Measurements from ENCODE around the gene SCAP. TPM values are rescaled to one million over a fixed set of nuclear protein-coding genes. Genes with fewer than 3 reads are reported as not detected.

The SCAP gene
- total and polyA plus RNA-seq, 2 experiments from 2014 or later = 83.2 to 94.8 TPM

GRCh38 chr3:47444103-47444502 is 31.6 kb downstream of the SCAP start:
- WGBS (ENCODE audit: low lambda C conversion rate, missing lambda C conversion rate) = 81% methylated on average over 5 of the region's 5 CpGs
- H3K4me1 ChIP-seq (ENCODE audit: insufficient read depth) = peaks cover 28% of the 10 kb centered on the region
- TF ChIP-seq EZH2 (IDR thresholded peaks at IDR 0.05; ENCODE audit: borderline replicate concordance) (no peak), CTCF (IDR thresholded peaks at IDR 0.05; ENCODE audit: poor library complexity) (no peak), EZH2phosphoT487 (IDR thresholded peaks at IDR 0.05; ENCODE audit: low read depth, severe bottlenecking, unreplicated experiment) (no peak)
- no peaks in the 10 kb centered on the region for H3K36me3 ChIP-seq (replicated peaks; ENCODE audit: insufficient read depth, low read depth)
- H4K20me1 ChIP-seq (ENCODE audit: insufficient read depth, poor library complexity, severe bottlenecking) = no peaks in the 10 kb centered on the region
- peak overlapping the region; percentile 97 for H3K27ac ChIP-seq
- no peak for DNase-seq (ENCODE audit: low spot score)
- H3K9me2 ChIP-seq (replicated peaks; ENCODE audit: insufficient read depth) = no peaks in the 10 kb centered on the region
- H3K79me2 ChIP-seq = peaks cover 69% of the 10 kb centered on the region
- no peaks in the 10 kb centered on the region for H3K9me3 ChIP-seq (ENCODE audit: low read depth)
- H3K4me3 ChIP-seq = no peak overlapping the region
- no peak overlapping the region for H2AFZ ChIP-seq
- peak overlapping the region; percentile 65 for H3K4me2 ChIP-seq
- no peaks in the 10 kb centered on the region for H3K27me3 ChIP-seq

GRCh38 chr3:47443611-47443995 is 32.1 kb downstream of the SCAP start:
- Histone ChIP-seq H4K20me1 (ENCODE audit: insufficient read depth, poor library complexity, severe bottlenecking) (no peaks in the 10 kb centered on the region), H3K36me3 (replicated peaks; ENCODE audit: insufficient read depth, low read depth) (no peaks in the 10 kb centered on the region), H3K4me2 (peak overlapping the region; percentile 65), H3K27ac (peak overlapping the region; percentile 97), H3K27me3 (no peaks in the 10 kb centered on the region), H3K9me2 (replicated peaks; ENCODE audit: insufficient read depth) (no peaks in the 10 kb centered on the region), H3K4me3 (no peak overlapping the region), H3K9me3 (ENCODE audit: low read depth) (no peaks in the 10 kb centered on the region), H3K79me2 (peaks cover 71% of the 10 kb centered on the region), H3K4me1 (ENCODE audit: insufficient read depth) (peaks cover 28% of the 10 kb centered on the region), H2AFZ (no peak overlapping the region)
- no peak for TF ChIP-seq CTCF (IDR thresholded peaks at IDR 0.05; ENCODE audit: poor library complexity)
- TF ChIP-seq EZH2 (IDR thresholded peaks at IDR 0.05; ENCODE audit: borderline replicate concordance) = no peak
- TF ChIP-seq EZH2phosphoT487 (IDR thresholded peaks at IDR 0.05; ENCODE audit: low read depth, severe bottlenecking, unreplicated experiment) = no peak
- 24% methylated on average over 5 of the region's 5 CpGs for WGBS (ENCODE audit: low lambda C conversion rate, missing lambda C conversion rate)
- DNase-seq (ENCODE audit: low spot score) = peak; percentile 82

GRCh38 chr3:47441796-47442551 is 33.8 kb downstream of the SCAP start:
- Histone ChIP-seq H3K4me3 (no peak overlapping the region), H4K20me1 (ENCODE audit: insufficient read depth, poor library complexity, severe bottlenecking) (no peaks in the 10 kb centered on the region), H3K9me2 (replicated peaks; ENCODE audit: insufficient read depth) (no peaks in the 10 kb centered on the region), H3K27me3 (no peaks in the 10 kb centered on the region), H3K27ac (peak overlapping the region; percentile 97), H3K4me2 (peak overlapping the region; percentile 65), H3K4me1 (ENCODE audit: insufficient read depth) (peaks cover 28% of the 10 kb centered on the region), H2AFZ (no peak overlapping the region), H3K79me2 (peaks cover 70% of the 10 kb centered on the region), H3K36me3 (replicated peaks; ENCODE audit: insufficient read depth, low read depth) (no peaks in the 10 kb centered on the region), H3K9me3 (ENCODE audit: low read depth) (no peaks in the 10 kb centered on the region)
- TF ChIP-seq CTCF (IDR thresholded peaks at IDR 0.05; ENCODE audit: poor library complexity) (no peak), EZH2 (IDR thresholded peaks at IDR 0.05; ENCODE audit: borderline replicate concordance) (no peak), EZH2phosphoT487 (IDR thresholded peaks at IDR 0.05; ENCODE audit: low read depth, severe bottlenecking, unreplicated experiment) (no peak)
- 78% methylated on average over 4 of the region's 4 CpGs for WGBS (ENCODE audit: low lambda C conversion rate, missing lambda C conversion rate)
- peak; percentile 72 for DNase-seq (ENCODE audit: low spot score)

Measured in hepatocyte (in vitro differentiated cells).